Measurements from ENCODE around the gene BEND3.
A peak's percentile ranks its signal among the peaks of the same experiment; 100 is the strongest.

GRCh38 chr6:107132330-107132954, 17.1 kb upstream of the BEND3 start:
- TF ChIP-seq POLR2A (IDR thresholded peaks at IDR 0.05; ENCODE audit: control extremely low read depth in 1 of 2, low read depth in 2 of 2, low read length in 2 of 2), result no peak
- TF ChIP-seq USF2 (IDR thresholded peaks at IDR 0.05; ENCODE audit: low read length), result no peak
- no peak for TF ChIP-seq YY1 (IDR thresholded peaks at IDR 0.05; ENCODE audit: low read depth, low read length)
- peak in 1 of 3 experiments; percentile 37; a peak in 1 of 4 replicates for TF ChIP-seq CTCF (IDR thresholded peaks at IDR 0.05; ENCODE audit: control extremely low read depth in 1 of 3, insufficient read depth in 1 of 3, low read depth in 1 of 3, low read length in 3 of 3)
- no peak for TF ChIP-seq BRCA1 (IDR thresholded peaks at IDR 0.05; ENCODE audit: low read depth, low read length)
- TF ChIP-seq TEAD4 (IDR thresholded peaks at IDR 0.05; ENCODE audit: low read depth, low read length), result no peak
- no peak for TF ChIP-seq SIRT6 (IDR thresholded peaks at IDR 0.05; ENCODE audit: low read length)
- no peak for TF ChIP-seq HDAC2 (IDR thresholded peaks at IDR 0.05; ENCODE audit: borderline replicate concordance in 1 of 2, low read depth in 2 of 2, low read length in 2 of 2)
- TF ChIP-seq EZH2 (IDR thresholded peaks at IDR 0.05; ENCODE audit: low read depth, low read length, severe bottlenecking), result no peak
- no peak for TF ChIP-seq SRF (IDR thresholded peaks at IDR 0.05; ENCODE audit: low read depth, low read length)
- peak; percentile 35 to 54; a peak in 3 of 4 replicates for TF ChIP-seq RAD21 (IDR thresholded peaks at IDR 0.05 in 1 of 2, conservative IDR thresholded peaks at IDR 0.05 in 1 of 2; ENCODE audit: low read depth in 2 of 2, low read length in 2 of 2)
- TF ChIP-seq SIN3A (conservative IDR thresholded peaks at IDR 0.05 in 1 of 2, IDR thresholded peaks at IDR 0.05 in 1 of 2; ENCODE audit: low read depth in 1 of 2, low read length in 2 of 2), result no peak
